Femur (tissue), 1 donor: ENCODE measurements around the gene GP1BA.

Experiments used
- DNase-seq: peaks from one replicate; pipeline ENCODE4 v3.0.0-alpha.2; 2017

The GP1BA gene

DNA sequence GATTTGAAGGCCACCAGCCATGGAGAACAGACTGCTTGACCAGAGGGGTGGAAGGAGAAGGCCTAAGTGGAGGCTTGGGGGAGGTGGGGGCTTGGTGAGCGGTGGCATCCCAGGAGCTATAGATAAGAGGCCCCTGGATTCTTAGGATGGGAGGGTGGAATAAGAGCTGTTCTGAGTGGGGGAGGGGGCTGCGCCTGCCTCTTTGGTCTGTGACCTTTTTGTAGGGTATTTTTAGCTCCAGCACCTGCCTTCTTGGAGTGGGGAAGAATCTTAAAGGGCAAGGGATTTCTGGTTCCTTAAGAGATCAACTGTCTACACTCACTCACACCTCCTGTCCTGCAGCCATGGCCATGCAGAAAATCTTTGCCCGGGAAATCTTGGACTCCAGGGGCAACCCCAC lies 19.4 kb downstream of the GP1BA start:
- DNase-seq: no peak

DNA sequence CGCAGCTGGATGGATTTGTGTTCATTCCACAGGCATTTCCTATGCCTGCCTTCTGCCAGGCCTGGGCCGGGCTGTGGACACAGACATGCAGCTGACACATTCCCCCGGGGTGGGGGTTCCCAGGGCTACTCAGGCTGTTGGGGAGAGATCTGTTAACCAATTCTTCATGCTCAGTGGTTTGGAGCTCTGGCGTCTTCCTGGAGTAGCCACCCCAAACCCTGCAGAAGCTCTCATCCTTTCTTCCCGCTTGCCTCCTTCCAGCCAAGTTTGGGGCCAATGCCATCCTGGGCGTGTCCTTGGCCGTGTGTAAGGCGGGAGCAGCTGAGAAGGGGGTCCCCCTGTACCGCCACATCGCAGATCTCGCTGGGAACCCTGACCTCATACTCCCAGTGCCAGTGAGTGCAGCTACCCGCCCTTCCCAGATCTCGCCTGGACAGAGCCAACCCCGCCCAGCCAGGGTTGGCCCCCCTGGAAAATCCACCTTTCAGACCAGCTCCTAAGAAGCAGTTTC lies 21.4 kb downstream of the GP1BA start:
- DNase-seq: peak; percentile 82

- DNase-seq: peak; percentile 18
Measured at GRCh38 chr17:4955091-4955490, 23.0 kb downstream of the GP1BA start.

DNA sequence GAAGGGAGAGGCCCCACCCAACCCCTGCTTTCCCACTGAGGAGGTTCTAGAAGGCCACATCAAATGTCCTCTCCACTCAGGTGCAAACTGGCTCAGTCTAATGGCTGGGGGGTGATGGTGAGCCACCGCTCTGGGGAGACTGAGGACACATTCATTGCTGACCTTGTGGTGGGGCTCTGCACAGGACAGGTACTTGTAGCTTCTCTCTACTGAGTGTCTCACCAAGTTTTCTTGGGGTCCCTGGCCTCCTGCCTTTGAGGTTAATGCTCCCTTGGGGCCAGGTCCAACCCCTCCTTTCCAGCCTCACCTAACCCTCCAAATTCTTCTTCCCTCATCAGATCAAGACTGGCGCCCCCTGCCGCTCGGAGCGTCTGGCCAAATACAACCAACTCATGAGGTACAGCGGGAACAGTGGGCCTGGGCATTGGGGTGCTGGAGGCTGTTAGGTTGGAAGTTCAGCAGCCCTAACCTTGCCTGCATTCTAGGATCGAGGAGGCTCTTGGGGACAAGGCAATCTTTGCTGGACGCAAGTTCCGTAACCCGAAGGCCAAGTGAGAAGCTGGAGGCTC lies 24.5 kb downstream of the GP1BA start:
- DNase-seq: no peak

DNA sequence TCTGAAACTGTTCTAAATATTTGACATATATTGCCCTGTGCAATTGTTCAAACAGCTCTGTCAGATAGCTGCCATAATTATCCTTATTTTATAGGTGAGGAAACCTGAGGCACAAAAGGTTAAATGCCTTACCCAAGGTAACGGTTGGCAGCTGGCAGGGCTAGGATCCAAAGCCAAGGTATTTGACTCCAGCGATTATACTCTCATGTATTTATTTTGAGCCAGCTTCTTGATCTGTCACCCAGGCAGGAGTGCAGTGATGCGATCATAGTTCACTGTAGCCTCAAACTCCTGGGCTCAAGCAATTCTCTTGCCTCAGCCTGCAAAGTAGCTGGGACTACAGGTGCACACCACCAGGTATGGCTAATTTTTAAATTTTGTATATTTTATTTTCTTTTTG lies 26.0 kb downstream of the GP1BA start:
- no peak for DNase-seq

DNA sequence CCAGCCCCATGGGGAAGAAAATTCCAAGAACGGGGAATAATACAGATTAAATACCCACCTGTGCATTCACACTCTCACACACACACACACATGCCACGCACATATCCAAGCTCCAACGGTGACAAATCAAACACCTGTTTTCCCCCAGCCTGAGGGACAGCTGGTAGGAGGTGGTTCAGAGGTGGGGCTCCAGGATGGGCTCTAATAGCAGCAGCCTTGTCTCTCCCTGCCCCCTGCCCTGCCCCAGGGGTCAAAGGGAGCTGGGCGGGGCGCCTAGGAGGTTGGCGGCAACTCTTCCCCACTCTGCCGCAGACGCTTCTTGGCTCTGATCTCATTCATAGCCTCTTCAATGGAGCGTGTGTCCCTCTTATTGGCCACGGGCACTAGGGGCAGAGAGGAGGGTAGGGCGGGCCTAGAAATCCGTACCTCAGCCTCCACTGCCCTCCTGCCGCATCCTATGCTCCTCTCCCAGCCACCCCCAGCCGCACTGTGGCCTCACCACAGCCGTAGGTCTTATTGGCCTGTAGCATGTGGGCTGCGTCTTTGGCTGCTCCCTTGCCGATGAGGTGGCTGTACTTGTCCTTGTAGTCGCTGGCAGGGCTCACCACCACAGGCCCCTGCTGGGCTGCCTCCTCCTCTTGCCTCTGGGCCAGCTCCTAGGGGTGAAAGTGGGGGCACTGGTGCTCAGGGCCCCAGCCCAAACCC lies 27.3 kb downstream of the GP1BA start:
- DNase-seq: no peak

- DNase-seq: no peak
Measured at GRCh38 chr17:4960279-4960922, 28.3 kb downstream of the GP1BA start.

DNA sequence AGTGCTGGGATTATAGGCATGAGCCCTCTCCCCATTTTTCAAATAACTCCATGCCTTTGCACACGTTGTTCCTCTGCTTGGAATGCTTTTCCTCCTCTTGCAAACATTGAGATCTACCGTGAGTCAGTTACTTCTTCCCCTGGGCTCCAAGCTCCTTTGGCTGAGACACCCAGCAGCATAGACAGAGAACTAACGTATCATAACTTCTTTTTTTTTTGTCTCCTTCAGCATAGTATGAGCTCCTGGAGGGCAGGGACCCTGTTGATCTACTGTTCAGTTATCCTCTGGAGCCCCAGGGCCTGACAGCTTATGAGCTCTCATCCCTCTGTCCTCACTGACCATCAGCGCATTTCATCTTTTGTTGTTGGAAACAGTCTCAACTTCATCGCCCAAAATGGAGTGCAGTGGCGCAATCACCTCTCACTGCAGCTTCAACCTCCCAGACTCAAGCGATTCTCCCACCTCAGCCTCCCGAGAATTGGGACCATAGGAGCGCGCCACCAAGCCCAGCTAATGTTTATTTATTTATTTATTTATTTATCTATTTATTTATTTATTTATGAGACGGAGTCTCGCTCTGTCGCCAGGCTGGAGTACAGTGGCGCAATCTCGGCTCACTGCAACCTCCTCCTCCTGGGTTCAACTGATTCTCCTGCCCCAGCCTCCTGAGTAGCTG lies 33.4 kb downstream of the GP1BA start:
- DNase-seq: peak; percentile 16

DNA sequence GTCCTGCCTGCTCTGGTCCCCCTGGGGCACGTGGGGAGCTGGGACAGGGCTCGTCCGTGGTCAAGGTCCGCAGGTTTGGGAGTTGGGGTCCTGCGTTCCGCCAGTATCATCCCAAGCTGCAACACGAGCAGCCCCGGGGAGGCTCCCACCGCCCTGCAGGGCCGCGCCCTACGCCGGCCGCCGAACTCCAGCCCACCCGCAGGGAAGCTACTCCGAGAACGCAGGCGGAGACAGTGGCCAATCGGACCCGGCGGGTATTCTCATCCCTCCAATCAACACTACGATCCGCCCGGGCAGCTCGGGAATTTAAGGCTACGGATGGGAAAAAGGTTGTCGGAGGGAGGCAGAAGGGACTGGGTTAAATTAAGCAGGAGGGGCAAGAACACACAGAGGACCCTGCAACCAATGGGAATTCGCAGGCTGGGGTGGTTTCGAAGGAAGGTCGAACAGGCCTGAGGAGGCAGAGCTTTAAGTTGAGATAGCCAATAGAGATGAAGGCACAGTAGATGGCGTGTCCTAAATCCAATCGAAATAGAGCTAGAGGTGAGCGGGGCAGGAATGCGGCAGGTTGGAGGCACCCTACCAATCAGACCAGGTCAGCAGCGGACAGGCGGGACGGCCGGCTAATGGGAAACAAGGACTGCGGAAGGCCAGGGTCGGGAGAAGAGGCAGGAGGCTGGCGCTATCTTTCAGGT lies 34.9 kb downstream of the GP1BA start:
- DNase-seq: peak; percentile 100

- peak; percentile 98 for DNase-seq
Measured at GRCh38 chr17:4967539-4968485, 35.7 kb downstream of the GP1BA start, which contains the start of gene SPAG7. Gene SPAG7 (minus strand): TSS chr17:4967817. CDS start chr17:4967804, 13 bp downstream.

GRCh38 chr17:4968486-4969046 lies 36.5 kb downstream of the GP1BA start:
- DNase-seq: no peak

DNA sequence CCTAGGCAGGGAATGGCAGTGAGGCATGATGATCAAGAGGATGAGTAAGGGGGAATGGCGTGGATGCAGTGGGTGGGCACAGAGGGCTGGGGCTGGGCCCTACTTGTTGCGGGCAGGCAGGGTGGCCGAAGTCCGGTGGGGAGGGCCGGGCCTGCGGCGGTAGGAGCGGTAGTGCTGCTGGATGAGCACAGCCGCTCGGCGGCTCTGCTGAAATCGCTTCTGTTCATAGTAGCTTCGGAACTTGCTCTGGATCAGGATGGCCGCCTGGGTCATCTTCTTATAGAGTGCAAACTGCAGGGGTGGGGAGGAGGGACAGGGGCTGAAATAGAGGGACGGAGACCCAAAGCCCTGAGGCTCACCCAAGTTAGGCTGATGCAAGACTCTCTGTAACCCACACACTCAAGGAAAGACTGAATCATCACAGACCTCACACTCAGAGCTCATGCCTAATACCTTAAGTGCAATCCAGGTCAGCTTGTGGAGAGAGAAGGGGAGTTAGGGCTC lies 37.0 kb downstream of the GP1BA start:
- DNase-seq: peak; percentile 38

GRCh38 chr17:4969551-4970173 lies 37.6 kb downstream of the GP1BA start:
- DNase-seq: no peak

- no peak for DNase-seq
Measured at GRCh38 chr17:4970273-4970672, 38.2 kb downstream of the GP1BA start.

GRCh38 chr17:4971826-4972225 lies 39.7 kb downstream of the GP1BA start:
- no peak for DNase-seq

- DNase-seq: no peak
Measured at GRCh38 chr17:4972322-4972721, 40.2 kb downstream of the GP1BA start.

DNA sequence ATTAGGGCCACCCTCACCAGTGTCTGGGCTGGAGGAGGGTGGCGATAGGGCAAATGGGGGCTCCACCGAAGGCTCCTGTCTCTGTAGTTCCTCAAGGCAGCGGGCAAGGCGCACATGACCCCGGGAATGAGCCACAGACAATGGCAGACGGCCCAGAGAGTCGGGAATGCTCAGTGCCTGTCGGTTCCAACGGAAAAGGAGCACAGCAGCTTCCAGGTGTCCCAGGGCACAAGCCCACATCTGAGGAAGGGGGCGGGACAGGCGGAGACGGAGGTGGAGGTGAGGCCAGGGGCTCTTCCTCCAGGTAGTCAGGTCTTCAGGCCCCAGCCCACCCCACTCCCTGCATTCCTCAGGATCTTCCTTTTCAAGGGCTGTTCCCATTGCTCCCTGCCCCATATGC lies 40.7 kb downstream of the GP1BA start:
- no peak for DNase-seq

DNA sequence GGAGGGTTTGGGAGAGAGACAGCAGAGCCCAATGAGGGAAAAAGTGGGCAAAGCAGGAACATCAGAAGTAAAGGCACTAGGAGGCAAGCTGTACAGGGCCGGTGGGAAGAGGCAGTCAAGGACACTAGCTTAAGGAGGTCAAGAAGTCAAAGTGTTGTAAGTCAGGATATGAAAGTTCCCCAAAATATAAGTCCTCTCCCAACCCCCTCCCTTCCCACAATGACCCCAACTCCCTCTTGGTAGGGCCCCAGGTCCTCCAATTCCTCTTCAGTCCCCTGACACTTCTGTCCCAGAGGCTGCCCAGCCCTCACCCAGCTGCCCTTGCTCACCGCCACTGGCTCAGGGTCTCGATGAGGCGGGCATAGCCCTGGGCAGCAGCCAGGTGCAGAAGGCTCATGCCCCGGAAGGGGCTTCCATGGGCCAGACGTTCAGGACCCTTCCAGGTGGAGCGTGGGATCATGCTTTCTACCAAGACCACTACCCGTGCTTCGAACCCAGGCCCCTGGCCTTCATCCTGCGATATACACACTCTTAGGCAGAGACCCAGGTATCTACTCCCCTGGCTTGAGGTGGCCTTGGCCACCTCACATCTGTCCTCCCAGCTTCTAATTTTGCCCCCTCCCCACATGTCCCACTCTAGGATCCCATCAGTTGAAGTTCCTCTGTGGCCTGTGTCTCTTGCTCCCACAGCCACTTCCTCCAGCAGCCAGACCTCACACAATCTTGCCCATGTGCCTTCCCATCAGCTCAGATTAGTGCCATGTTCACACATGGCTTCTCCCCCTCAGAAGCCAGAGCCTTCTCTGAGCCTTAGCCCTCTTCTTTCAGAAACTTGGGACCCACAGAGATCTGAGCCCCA lies 41.4 kb downstream of the GP1BA start:
- no peak for DNase-seq

GRCh38 chr17:4974115-4974670 lies 42.1 kb downstream of the GP1BA start:
- DNase-seq: no peak
